Measurements from ENCODE around the gene SMAD4.

GRCh38 chr18:51038110-51038509, 8.1 kb downstream of the SMAD4 start:
- no peak for TF ChIP-seq ZNF274 (IDR thresholded peaks at IDR 0.05; ENCODE audit: low read depth, low read length)
- TF ChIP-seq YY1 (IDR thresholded peaks at IDR 0.05; ENCODE audit: insufficient read depth, insufficient read length) = no peak
